ENCODE data around the gene UBQLN4. TPM values are rescaled to one million over a fixed set of nuclear protein-coding genes. Genes with fewer than 3 reads are reported as not detected.
A peak's percentile ranks its signal among the peaks of the same experiment; 100 is the strongest.
"Not testable (repeated sequence)": the region's sequence is repeated elsewhere in the genome, so short reads cannot be mapped to it uniquely, and the experiment has no call there.

Gene UBQLN4
- polyA plus RNA-seq, 1 donor = 47.5 TPM

DNA sequence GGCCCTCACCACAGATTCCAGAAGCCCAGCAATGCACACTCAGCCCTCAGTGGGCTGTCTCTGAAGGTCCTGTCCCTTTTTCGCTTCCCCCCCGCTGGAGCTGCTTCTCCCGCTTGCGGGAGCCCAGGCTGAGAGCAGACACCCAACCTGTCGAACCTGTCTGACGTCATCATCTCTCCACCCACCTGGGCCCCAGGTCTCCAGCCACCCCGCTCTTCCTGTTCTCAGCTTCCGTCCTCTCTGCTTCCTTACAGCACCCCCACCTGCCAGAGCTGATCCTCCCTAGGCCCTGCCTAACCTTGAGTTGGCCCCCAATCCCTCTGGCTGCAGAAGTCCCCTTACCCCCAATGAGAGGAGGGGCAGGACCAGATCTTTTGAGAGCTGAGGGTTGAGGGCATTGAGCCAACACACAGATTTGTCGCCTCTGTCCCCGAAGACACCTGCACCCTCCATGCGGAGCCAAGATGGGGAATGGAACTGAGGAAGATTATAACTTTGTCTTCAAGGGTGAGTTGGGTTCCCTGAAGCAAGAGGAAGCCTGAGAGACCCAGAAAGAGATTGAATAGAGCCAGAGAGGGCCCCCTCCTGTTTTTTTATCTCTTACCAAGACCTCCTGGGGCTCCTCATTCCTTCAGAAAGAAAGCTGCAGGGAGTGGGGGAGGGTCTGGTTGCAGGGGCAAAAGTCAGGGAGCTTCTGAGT, 7.5 kb upstream of the UBQLN4 start, which contains the start of gene RAB25:
RAB25 (plus strand) TSS at position 224 of the 700 bp plus-strand sequence; CDS start at position 465, 241 bp downstream.
- DNase-seq (ENCODE audit: low read depth) = no peak

DNA sequence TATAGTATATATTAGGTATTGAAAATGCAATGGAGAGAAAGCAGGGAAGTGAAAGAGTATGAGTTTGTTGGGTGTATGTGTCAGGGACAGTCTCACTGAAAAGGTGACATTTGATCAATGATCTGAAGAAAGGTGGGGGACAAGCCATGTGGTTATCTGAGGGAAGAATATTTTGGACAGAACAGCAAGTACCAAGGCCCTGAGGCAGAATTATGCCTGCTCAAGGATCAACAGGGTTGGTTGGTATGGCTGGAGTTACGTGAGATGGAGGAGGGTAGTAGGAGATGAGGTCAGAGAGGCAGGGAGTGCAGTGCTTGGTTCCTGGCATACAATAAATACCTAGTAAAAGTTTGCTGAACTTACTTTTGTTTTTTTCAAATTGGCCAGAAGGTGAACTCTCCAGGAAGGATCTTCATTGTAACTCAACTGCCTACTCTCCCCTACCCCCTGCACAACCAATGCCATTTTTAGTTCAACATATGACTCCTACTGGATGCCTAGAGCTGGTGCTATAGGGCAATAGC, 2.8 kb upstream of the UBQLN4 start:
- DNase-seq (ENCODE audit: low read depth) = no peak

DNA sequence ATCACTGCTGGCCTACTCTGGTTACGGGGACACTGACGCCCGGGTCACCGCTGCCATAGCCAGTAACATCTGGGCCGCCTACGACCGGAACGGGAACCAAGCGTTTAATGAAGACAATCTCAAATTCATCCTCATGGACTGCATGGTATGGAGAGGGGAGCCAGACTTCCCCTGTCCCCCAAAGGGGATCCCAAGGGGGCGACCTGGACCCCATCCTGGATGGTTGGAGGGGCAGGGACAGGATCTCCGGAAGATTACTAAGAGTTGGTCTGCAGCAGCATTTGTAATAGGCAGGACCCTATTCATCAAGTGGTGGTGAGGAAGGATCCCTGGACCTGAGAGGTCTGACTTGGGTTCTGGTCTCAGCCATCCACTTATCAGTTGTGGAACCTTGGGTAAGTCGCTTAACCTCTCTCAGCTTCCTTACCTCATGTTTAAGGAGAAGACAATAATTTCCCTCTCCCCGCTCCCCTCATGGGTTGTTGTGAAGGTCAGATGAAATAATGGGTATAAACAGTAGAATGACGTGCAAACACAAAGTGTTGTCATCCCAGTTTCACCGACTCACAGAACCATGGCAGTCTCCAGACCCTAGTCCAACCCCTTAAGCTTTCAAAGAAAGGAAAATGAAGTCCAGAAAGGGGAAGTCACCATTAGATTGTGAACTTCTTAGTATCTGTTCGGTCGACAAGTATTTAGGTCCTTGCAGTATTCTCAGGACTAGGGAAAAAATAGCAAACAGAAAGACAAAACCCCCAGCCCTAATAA, 1.9 kb upstream of the UBQLN4 start:
- DNase-seq (ENCODE audit: low read depth) = no peak

DNA sequence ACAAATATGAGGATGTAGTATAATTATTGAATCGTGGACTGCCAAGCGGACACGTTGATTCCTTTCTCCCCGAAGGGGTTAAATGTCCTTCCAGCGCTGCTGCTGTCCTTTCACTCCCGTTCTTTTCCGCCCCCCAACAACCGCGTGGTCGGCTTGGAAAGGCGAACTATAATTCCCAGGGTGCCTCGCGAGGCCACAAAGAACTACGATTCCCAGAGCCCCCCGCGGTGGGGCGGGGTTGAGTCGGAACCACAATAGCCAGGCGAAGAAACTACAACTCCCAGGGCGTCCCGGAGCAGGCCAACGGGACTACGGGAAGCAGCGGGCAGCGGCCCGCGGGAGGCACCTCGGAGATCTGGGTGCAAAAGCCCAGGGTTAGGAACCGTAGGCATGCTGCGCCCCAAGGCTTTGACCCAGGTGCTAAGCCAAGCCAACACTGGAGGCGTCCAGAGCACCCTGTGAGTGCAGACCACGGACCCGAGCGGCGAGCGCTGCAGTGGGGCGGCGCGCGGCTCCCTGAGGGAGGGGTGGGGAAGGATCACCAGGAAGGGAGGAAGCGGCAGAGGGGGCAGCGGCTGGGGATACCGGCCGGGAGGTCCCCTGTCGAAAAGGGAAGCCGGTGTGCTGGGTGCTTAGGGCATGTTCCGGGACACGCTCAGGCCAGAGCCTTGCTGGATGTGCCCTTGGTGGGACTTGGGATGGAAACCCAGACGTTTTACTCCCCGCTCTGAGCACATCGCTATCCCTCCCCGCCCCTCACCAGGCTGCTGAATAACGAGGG, 1.1 kb upstream of the UBQLN4 start, which contains the start of gene LAMTOR2:
LAMTOR2 (plus strand) TSS at position 283 of the 781 bp plus-strand sequence; CDS start at position 391, 108 bp downstream.
- peak; percentile 98 for DNase-seq (ENCODE audit: low read depth)

DNA sequence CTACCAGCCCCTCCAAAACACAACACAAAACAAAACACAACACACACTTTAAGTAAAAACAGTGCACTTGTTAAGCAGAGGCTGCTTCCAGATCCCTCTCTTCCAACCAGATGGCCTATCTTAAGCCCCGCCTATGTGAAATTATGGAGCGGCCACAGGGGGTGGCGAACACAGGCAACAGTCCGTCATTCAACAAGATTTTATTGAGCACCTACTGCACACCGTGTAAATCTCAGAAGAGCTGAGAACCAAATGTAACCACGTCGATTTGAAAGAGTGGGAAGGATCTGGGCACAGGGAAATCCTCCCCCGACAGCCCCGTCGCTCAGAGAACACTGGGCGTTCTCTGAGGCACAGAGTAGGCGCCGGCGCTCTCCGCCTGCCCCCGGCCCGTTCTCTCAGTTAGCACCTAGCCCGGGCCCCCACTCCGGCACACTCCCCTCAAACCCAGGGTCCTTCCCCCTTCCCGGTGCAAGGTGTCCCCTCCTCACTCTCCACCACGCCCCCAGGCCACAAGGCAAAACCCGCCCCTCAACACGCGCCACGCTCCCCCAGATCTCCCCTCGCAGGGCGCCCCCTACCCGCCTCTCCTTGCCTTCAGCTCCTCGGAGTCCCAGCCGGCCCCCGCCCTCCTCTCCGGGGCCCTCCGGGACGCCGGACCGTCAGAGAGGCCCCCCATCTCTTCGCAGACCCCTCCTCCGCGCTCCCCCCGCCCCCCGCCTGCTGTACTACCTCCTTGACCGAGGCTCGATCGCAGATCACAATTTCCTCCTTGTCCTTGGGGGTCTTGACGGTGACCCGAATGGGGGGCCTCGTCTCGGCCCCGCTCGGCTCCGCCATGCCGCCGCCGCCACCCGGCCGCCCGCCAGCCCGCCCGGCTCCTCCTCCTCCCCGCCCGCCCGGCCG, 483 bp downstream of the UBQLN4 start:
- no peak for DNase-seq (ENCODE audit: low read depth)

DNA sequence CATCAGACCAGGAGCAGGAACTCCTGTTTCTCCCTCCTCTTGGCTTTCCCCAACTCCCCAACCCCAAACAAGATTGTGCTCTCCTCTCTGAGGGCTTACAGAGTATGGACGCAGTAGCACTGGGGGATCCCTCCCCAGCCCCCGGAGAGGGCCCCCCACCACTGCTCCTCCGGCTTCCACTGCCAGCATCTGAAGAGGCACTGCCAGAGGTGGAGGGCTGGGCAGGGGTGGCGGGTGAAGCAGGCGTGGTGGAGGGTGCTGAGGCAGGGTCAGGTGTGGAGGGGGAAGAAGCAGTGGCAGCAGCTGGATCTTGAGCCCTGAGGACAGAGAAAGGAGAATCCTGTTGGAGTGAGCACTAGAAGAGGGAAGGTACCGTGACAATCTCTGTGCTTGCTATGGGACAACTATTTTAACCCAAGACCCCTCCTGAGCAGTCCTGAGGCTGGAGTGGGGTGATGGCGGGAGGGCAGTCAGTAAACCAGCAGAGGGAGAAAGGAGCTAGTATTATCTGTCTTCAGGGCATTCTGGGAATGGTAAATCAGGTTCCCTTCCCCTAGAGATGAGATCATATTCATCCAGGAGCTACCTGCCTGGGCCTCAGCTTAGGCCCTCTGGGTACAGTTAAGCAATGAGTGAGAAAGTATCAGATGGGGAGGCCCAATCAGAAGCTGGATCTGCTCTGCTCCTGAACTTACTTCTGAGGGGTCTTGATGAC, 2.4 kb downstream of the UBQLN4 start:
- DNase-seq (ENCODE audit: low read depth) = no peak

DNA sequence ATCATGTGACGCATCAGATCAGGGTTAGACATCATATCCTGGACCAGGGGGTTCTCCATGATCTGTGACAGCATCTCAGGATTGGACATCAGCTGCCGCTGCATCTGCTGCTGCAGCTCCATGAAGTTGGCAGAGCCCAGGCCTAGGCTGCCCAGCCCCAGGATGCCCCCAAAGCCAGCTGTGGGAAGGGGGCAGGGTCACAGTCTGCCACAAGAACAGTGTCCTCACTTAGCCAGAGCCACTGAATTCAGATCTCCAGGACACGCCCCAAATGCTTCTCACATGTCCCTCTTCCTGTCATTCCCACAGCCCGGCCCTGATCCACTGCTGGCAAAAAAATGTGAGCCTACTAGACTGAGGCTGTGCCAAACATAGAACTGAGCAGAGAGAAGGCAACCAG, 3.2 kb downstream of the UBQLN4 start:
- DNase-seq (ENCODE audit: low read depth) = no peak

DNA sequence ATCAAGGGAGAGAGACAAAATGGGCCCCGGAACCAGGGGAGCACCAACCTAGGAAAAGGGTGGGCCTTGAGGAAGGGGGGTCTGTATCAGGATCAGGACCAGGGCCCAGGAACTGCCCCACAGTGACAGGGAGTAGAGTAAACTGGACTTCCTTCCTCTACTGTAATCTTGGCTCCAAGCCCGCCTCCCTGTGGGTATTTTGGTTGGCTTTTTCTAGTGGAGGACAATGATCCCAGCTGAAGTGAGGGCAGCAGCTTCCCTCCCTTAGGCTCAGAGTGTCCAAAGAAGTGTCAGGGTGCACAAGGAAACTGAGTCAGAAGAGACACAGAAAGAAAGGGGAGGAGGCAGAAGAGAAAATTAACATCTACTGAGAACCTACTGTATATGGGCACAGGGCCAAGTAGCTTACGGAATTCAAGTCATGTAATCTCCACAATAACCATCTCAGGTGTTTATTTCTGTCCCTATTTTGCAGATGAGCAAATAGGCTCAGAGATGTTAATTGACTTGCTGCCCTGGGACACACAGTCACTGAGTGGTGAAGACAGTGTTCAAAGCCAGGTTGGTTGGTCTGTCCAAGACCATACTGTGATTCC, 4.8 kb downstream of the UBQLN4 start:
- no peak for DNase-seq (ENCODE audit: low read depth)

DNA sequence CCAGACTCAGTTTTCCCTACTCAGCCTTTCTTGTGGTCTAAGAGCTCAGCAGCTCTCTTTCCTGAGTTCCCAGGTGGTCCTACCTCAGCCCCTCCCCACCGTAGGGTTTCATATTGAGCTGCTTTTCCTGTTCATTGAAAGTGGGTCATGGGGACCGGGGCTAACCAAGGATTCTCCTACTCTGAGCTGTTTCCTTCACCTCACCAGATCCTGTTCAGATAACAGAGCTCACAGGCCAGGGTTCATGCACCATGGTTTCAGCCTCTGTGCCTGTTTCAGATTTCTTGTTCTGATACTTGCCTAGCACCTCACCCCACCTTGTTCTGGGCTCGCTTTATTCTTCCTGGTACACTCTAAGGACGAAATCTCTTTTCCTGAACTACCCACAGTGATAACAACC, 8.5 kb downstream of the UBQLN4 start:
- DNase-seq (ENCODE audit: low read depth) = no peak

DNA sequence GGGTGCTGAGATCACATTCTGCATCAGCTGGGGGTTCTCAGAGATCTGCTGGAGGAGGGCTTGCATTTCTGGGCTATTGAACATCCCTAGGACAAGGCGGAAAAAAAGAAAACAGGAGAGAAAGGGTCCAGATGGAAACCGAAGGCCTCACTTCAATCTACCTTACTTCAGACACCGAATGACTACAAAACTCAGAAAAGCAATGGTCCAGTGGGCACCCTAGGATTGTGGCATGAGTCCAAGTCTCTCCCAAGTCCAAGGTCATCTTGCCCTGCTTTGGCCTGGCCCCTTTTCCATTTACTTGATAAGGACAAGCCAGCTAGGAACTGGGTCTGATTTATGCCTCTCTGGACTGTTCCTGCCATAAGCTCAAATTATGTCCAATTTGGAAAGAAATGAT, 10.8 kb downstream of the UBQLN4 start:
- no peak for DNase-seq (ENCODE audit: low read depth)

DNA sequence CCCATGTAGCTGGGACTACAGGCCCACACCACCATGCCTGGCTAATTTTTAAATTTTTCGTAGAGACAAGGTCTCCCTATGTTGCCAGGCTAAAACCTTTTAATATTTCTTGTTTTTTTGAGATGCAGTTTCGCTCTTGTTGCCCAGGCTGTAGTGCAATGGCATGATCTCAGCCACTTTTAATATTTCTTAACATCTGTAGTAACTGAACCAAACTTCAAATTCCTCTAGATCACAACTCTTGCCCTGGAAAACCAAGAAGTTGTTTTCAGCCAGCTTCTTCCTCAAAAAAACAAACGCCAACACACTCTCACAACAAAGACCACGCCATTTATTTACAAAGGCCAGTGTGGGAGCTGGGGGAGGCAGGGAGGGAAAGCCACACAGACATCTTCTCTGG, 18.6 kb downstream of the UBQLN4 start:
- not testable (repeated sequence) for DNase-seq (ENCODE audit: low read depth)

DNA sequence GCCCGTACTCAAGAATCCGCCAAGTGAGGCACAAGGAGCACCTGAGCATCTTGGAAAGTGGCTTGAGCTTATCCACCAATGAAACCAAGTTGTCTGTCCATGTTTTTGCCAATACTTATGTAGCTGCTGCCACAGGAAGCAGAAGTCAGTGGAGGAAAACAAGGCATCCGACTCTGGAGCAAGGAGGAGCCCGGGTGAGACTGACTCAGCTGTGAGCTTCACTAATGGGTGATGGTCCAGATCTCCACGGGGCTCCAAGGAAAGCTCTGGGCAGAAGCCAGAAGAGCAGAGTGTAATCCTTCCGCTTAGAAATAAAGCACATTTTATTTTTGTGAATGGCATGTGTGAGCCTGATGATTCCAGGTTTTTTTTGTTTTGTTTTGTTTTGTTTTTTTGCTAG, 20.6 kb downstream of the UBQLN4 start:
- DNase-seq (ENCODE audit: low read depth) = no peak

DNA sequence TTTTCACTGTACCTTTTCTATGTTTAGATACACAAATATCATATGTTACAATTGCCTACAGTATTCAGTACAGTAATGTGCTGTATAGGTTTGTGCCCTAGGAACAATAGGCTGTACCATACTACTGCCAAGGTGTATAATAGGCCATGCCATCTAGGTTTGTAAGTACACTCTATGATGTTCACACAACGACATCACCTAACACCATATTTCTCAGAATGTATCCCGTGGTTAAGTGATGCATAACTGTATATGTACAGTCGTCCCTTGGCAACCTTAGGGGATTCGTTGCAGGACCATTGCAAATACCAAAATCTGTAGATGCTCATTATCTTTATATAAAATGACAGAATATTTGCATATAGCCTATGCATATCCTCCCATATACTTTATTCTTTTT, 27.0 kb downstream of the UBQLN4 start:
- no peak for DNase-seq (ENCODE audit: low read depth)

DNA sequence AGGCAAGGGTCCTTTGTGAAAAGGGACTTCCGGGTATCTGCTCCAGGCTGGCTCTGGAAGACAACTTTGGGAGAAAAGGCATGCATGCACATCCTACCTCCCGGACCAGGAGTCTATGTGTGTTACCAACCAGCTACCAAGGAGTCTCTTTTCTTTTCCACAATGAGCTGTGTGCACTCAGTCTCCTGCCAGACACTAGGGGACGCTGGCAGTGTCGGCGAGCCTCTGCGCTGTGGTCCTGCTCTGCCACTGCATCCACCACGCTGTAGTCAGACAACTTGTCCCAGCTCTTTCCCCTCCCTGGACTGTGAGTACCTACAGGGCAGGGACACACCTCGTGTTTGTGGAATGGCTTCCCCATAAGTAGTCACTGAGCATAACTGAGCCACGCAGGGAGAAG, 27.7 kb downstream of the UBQLN4 start:
- no peak for DNase-seq (ENCODE audit: low read depth)

DNA sequence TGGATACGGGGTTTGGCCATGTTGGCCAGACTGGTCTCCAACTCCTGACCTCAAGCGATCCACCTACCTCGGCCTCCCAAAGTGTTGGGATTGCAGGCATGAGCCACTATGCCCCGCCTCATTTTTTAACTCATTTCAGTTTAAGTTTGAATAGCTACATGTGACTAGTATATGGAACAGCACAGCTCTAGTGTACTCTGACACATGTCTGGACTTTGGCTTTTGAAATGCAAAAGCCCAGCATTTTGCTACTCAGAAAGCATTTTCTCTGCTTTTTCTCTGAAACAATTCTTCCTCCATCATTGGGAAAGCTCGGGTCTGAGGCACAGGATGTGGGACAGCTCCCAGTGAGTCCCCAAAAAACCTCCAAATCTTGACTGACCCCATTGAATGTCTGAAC, 28.8 kb downstream of the UBQLN4 start:
- no peak for DNase-seq (ENCODE audit: low read depth)

DNA sequence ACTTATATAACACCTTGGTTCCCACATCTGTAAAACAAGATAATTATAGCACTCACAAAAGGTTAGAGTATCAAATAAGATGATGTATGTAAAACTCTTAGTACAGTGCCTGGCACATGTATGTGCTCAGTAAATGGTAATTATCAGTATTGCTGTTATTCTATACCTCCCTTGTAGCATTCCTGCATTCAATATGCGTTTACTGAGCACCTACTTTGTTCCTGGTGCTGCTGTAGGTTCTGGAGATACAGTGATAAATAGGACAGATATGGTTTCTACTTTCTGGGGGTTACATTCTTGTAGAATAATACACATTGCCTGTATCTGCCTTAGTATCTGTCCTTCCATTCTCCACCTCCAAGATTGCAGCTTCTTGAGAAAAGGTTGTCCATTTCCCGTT, 31.6 kb downstream of the UBQLN4 start:
- no peak for DNase-seq (ENCODE audit: low read depth)

DNA sequence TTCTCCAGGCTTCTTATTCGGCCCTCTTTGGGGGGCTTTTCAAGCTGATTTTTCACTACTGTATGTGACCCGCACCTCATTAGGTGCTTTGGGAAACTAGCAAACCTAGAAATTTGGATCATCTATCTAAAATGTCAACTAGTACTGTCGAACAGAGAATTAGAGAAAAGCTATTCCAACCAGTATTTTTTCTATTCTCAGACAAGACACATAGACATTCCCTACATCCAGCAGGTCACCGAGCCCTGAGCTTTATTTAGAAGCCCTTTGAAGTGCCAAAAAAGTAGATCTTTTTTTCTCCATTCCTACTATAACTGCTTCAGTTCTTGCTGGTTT, 32.5 kb downstream of the UBQLN4 start:
- no peak for DNase-seq (ENCODE audit: low read depth)

DNA sequence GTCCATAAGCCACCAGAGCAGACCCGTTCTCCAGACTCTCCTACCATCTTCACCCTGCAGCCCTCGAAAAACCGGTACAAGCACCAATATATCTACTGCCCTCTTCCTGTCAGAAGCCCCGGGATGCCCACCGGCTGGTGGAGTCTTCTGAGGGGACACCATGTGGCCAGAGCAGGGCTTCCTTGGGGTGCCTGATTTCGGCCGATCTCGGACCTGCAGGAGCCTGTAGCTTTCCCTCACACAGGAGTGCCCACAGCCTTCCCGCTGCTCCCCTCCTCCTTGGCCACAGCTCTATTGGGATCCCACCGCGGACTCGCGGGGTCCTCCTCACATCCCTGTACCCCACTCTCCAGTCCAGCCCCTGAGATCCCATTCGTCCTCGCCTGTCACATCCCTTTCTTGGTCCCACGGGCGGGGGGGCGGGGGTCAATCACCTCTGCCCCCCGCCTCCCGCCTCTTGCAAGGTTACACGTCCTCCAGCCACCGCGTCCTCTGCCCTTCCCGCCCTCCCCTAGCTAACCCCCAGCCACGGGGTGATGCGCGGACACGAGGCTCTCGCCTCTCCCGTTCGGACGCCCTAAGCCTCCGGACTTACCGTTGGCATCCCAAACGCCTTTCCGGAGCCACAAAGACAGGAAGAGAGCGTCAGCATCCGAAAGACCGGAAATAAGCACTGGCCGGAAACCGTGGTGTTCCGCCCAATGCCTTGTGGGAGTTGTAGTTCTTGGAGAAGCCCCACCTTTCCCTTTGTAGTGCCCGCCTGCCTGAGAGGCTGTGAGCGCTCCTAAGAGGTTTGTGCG, 33.1 kb downstream of the UBQLN4 start, which contains the start of gene SSR2:
SSR2 (minus strand) TSS at position 659 of the 800 bp plus-strand sequence. CDS start 784 bp downstream, outside the sequence.
- peak; percentile 90 for DNase-seq (ENCODE audit: low read depth)

DNA sequence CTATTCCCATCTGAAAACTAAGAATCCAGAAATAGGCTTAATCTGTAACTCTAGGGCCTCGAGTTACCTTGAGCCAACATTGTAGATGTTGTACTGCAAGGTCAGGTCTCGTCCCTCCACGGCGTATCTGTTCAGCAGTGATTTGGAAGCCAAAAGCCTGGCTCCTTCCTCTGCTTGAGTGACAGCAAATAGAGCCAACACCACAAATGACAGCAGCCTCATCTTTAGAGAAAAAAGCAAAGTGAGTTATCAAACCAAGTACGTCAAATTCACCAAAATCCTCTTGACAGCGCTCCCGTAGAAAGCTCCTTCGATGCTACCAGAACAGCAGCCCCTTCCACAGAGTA, 33.7 kb downstream of the UBQLN4 start:
- no peak for DNase-seq (ENCODE audit: low read depth)

All from forelimb muscle (tissue), 1 donor.